22Rv1 (cell line): ENCODE data around the gene GPC2.

Experiments used
- CTCF ChIP-seq: fragments of 450-650 bp; IDR thresholded peaks from 2 replicates; pipeline ENCODE4 v1.5.1; 2017; ENCODE audit warnings: mild to moderate bottlenecking
- ZFX ChIP-seq: fragments of 450-650 bp; IDR thresholded peaks from 2 replicates; pipeline ENCODE4 v1.6.1; 2017; ENCODE audit warnings: antibody characterized with exemption, borderline replicate concordance

GRCh38 chr7:100213672-100214071, 36.5 kb upstream of the GPC2 start:
- TF ChIP-seq CTCF (no peak), ZFX (no peak)
